Measurements from ENCODE around the gene IRF8.
"Not testable (repeated sequence)": the region's sequence is repeated elsewhere in the genome, so short reads cannot be mapped to it uniquely, and the experiment has no call there.

Gene IRF8

DNA sequence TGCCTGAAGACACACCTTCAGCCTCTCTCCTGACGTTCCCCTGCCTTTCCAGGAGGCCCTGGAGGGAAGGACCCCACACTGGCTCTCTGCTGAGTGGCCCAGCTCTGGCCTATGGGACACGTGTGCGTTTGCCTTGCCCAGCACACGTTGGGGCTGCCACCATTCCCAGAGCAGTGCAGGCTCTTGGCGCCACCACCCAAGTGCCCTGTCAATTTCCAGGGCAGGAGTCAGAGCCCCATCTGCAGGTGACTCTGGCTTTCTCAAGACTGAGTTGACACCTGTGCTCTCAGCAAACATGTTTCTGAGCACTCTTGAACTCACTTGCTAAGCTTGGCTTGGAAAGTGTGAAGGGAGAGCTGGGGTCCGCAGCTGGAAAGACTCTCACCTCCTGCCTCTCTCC lies 4.7 kb upstream of the IRF8 start:
- no peak for DNase-seq (ENCODE audit: low spot score)

DNA sequence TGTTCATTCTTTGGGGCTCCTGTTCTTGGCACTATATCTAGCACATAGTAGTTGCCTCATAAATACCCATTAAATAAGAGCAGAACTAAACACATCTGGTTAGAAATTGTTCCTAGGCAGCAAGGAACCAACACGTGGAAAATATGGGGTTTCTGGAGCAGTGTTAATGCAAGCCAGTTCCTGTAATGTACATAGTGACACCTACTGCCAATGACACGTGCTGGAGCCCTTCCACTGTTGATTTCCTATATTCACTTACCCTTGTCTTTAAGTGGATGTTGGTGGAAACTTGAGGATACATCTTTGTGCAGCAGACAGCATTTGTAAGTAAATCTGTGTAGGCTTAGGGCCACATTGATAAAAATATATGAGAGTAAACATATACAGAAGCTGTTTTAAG lies 1.6 kb upstream of the IRF8 start:
- no peak for DNase-seq (ENCODE audit: low spot score)

DNA sequence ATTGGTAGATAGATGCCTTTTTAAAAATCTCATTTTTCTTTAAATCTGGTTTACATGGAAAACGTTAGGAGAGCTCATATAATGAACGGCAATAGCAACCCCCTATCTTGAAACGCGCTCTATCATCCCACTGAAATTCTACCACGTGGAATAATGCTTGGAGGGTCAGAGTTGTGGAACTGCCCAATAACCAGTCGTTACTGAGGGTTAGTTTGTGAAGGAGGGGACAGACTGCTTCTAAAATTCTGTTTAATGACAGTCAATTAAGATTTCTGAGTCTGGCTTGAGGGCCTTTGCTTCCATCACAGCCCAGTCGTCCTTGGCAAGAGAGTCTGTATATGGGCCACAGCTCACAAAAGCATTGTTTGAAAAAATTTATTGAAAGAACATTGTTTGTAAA lies 482 bp downstream of the IRF8 start:
- no peak for DNase-seq (ENCODE audit: low spot score)

DNA sequence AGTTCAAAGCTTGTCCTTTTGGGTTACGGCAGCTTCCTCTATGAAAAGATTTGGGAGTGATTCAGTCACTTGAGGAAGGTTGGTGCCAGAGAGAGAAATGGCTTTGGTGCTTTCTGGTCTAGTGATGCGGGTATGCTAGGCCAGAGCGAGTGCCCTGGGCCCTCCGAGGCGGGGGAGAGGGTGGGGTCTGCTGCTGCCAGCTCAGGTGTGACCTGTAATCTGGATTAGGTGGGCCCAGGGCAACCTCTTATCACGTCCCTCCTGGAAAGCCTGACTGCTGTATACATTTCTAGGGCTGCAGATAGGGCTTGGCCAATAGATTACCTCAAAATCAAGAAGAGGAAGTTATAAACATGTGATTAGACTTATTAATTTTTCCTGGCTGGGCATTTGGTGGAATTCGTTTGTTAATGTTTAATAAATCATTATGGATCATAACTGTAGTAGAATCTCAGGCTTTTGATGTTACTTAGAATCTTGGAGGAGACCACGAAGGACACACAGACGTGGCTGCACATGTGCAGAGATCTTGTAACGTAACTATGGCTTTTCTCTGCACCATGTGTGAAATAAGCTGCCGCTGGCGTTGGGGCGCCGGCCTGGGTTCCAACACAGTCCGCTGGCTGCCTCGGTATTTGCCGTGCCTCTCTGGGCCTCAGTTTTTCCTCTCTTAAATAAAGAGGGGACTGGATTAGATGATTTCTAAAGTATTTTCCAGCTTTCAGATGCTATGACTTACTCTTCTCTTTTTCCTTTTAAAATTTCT lies 1.2 kb downstream of the IRF8 start:
- DNase-seq (ENCODE audit: low spot score), result no peak

DNA sequence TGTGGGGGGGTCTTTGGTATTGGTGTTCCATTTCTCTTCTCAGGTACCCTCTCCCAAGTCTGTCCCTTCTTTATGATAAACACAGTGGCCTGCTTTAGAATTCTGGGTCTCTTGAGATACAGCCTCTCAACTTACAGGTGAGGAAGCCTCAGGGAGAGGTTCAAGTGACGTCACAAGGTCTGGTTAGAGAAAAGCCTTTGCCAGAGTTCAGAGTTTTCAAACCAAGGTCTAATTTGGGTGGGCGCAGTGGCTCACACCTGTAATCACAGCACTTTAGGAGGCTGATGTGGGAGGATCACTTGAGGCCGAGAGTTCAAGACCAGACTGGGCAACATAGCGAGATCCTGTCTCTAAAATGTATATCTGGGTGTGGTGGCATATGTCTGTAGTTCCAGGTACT lies 2.1 kb downstream of the IRF8 start:
- no peak for DNase-seq (ENCODE audit: low spot score)

DNA sequence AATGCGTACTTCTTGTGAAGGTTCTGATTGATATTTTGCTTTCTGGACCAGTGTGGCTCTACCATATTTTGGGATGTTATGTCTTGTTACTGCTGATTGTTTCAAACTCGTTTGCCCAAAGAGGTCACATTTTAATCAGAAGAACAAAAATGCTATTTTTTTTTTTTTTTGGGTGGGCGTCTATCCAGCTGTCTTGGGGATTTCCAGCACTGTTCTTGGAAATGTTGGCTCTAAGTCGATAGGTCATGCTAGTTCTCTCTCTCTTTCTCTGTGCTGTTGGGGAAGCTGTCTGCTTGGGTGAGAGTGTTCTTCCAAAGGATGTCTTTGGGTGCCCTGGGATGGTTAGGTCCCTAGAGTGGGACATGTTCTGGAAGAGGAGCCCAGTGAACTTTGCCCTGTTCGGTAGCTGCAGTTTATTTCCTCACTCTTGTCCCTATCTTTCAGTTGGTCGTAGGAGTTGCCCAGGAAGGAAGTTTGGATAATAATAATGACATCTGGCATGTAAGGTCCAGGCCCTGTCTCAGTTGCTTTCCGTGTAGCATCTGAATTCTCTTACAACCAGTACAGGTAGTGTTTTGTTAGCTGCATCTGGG lies 2.9 kb downstream of the IRF8 start:
- no peak for DNase-seq (ENCODE audit: low spot score)

DNA sequence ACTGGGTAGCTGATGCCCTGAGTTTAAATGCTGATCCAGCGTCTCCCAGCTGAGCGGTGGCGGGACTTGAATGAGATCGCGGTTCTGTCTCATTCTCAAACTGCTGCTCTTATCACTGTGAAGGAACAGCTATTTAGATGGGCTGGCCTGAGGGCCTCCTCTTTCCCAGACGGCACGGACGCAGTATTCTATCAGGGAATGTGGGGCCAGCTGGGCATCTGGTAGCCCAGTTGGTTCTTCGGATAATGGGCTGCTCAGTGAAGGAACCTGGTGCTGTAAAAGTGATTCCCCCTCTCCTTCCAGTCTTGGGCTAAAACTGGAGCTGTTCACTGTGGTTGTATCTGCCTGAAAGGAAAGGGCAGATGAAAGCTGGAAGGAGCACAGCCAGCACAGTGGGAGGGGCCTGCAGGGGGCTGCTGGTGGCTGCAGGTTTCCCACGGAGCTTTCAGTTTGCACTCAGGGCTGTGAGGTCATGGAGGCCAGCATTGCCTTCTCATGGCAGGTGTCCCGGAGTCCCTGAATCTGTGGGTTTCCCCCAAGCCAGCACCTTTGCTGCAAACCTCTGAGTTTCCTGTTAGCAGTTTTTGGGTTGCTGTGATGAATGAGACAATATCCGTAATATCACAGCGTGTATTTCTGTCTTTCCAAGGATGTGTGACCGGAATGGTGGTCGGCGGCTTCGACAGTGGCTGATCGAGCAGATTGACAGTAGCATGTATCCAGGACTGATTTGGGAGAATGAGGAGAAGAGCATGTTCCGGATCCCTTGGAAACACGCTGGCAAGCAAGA lies 3.6 kb downstream of the IRF8 start:
- no peak for DNase-seq (ENCODE audit: low spot score)

DNA sequence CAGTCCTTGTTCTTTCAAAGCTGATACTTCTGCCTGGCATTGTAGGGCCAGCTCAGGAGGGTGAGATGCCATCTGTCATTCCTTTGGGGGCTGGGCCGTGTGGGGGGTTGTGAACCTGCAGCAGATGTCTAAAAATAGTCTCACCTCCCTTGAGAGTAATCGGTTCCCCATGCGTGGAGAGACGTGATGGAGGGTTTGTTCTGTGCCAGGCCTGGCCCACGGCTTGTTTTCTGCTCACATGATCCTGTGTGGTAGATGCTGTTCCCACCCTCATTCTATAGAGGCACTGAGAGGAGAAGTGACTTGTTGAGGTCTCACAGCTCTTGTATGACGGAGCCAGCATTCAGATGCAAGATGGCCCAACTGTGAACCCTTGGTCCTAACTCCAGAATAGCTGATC lies 4.6 kb downstream of the IRF8 start:
- no peak for DNase-seq (ENCODE audit: low spot score)

DNA sequence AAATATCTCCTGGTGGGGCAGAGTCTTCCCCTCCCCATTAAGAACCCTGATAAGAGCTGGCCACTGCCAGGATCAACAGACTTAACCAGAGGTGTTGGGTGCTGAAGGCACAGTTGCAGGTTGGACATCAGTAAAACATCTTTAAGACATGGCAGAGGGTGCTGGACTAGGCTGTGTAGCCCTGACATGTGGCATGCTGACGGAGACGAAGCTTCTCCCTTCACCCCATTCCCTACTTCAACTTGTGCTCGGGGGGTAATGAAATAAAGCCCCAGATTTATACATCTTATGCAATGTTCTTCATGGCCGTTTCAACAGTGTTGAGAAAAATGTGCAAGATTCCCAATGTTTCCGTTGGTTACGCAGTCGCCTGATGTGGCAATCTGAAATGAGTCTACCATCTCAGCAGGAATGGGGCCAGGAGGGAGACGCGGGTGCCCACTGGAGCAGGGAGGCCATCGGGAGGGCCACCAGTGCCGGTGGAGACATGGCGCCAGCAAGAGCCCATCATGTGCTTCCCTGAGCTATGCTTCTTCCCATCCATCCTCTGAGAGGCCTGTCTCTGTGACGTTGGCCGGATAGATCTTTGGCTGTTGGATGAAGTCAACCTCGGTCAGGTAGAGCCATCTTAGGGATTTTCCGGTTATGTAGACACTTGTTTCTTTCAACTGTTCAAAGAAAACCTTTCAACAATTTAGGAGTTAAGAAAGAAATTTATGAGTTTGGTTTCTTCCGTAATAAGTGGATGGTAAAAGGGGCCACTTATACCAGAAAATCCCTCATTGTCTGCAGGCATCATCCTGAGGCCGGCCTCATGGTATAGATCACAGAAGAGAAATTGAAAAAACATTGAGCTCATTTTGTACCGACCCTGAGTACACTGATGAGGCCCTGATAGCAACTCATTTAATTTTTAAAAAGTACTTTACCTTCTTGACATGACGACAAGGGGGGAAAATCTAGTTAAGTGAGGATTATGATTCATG lies 6.4 kb downstream of the IRF8 start:
- DNase-seq (ENCODE audit: low spot score), result no peak

DNA sequence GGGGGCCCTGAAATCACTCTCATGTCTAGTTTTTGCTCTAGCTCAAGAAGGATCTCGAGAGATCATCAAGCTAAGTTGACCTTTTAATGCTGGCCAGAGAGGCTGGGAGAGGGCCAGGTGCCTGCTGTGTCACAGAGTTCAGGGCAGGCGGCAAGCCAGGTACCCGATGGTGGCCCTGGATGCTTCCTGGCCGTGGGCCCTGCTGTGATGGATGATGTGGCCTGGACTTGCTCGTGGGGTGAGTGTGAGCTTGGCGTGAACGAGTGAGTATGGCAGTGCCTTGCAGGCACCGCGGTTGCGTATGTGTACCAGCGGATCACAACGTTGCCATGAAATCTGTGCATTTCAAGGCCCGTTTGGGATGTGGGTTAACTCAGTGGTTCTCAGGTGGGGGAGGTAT lies 7.4 kb downstream of the IRF8 start:
- no peak for DNase-seq (ENCODE audit: low spot score)

DNA sequence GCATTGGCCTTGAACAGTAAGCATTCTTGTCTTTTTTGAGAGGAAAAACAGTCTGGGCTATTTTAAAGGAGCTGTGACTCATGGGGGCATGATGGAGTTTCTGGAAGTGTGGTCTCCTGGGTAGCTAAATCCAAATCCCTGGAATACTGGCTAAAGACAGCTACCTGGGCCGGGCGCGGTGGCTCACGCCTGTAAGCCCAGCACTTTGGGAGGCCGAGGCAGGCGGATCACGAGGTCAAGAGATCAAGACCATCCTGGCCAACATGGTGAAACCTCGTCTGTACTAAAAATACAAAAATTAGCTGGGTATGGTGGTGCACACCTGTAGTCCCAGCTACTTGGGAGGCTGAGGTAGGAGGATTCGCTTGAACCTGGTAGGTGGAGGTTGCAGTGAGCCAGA lies 8.3 kb downstream of the IRF8 start:
- DNase-seq (ENCODE audit: low spot score), result not testable (repeated sequence)

DNA sequence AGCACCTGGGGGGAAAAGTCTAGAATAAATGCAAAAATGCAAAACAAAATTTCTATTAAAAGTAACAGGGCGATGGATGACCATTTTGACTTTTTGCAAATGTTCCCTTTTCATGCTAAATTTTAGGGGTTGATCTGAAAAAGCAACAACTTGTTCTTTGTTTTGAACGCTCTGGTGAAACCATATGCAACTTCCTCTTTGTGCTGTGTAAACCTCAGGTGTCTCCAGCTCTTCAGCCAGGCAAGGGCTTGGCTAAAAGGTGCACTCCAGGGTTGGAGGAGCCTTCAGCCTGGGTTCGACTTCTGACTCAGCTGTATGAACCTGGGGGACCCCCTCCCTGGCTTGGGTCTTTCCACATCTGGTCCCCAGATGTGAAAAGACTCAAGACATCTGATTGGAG lies 9.5 kb downstream of the IRF8 start:
- DNase-seq (ENCODE audit: low spot score), result no peak

DNA sequence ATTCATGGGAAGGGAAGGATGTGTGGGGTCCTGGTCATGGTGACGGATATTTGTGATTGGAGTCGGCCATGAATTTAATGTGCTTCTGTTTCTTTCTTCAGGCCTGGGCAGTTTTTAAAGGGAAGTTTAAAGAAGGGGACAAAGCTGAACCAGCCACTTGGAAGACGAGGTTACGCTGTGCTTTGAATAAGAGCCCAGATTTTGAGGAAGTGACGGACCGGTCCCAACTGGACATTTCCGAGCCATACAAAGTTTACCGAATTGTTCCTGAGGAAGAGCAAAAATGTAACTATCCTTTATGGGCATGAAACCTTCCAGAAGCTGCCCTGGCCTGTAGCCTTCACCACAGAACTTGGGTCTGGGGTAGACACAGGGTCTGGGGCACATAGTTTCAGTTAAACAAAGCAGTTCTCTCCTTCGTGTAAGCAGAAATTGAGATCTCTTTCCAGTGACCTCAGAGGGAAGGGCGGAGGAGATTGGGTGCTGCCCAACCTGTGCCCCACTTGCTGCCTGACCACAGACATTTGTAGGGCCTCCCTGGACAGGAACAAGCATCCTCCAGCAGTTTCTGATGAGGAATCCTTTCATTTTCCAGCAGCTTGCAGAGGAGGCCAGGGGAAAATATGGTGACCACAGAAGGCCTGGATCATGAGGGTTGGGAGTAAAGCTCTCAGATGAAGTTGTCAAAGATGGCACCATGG lies 10.1 kb downstream of the IRF8 start:
- no peak for DNase-seq (ENCODE audit: low spot score)

DNA sequence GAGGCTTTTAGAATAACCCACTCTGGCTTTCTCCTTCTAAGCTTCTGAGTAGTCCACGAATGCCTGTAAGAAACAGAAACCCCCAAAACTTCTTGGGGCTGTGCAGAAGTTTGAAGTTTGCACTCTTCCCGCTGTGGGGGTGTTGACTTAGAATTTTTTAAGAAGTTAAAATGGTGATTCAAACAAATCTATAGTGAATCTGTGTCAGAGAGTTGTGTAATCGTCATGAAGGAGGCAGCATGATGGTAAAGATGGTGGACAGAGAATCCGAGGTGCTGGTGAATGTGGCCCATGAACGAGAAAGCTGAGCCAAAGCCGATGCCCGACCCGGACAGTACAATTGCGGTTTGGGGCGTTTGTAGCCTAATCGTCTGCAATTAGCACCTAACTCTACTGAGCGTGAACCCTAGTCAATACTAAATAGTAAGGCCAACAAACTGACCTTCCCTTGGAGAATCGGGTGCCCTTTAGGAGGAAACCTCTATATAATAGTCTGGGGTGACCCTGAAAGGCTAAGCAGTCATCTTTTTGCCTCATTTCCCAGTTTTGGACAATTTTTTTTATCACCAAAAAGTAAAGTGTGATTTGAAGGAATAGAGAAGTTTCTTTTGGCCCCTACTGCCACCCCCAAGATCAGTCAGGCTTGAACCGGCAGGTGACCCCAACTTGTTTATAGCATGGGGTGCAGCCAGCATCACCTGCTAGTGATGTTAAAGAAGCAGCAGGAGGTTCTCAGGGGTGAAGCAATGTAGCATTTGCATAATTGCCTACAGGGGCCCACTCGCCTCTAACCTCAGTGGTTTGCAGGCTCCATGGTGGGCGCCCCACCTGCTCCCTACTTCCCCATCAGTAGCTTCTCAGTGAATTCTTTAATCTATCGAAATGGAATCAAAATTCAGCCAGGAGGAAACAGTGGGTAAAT lies 11.2 kb downstream of the IRF8 start:
- no peak for DNase-seq (ENCODE audit: low spot score)

DNA sequence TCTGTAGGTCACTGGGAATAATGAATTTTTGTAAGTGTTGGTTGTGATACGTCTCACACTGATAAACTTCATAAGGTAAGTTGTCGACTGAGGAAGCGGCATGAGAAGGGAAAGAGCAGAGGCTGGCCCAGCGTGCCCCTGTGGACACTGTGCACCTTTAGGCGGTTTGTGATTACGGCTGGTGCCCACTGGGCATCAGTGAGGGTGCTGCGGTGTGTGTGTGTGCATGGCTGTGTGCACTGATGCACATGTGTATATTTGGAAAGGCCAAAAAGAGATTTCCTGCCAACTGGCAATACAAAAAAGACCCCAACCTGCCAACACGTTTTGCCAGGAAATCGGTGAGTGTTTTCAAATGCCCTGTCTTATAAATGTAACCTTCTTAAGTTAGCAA lies 11.9 kb downstream of the IRF8 start:
- no peak for DNase-seq (ENCODE audit: low spot score)

DNA sequence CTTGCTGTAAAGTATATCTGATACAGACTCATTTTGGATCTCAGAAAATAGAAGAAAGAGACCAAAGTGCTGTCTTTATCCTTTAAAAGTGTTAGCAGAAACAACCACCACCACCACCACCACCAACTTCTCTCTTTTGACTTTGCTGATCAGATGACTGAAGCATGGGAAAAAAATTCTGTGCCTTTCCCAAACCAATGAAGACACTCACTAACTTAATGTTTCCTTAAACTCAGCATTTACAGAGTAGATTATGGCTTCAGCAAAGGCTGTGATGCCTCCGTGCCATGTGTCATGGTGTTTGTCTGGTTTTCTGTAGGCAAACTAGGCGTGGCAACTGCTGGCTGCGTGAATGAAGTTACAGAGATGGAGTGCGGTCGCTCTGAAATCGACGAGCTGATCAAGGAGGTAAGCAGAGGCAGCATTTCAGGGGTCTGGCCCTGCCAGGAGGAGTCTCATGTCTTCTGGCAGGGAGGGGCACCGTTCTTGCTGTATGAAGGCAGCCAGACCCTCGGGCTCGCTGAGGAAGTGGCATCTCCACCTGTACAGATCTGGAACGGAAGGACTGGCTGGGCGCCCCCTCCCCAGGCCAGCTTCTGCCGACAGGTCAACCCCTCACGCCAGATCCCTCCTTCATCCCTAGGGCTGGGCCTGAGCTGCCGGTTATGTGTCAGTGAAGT lies 12.4 kb downstream of the IRF8 start:
- DNase-seq (ENCODE audit: low spot score), result no peak

DNA sequence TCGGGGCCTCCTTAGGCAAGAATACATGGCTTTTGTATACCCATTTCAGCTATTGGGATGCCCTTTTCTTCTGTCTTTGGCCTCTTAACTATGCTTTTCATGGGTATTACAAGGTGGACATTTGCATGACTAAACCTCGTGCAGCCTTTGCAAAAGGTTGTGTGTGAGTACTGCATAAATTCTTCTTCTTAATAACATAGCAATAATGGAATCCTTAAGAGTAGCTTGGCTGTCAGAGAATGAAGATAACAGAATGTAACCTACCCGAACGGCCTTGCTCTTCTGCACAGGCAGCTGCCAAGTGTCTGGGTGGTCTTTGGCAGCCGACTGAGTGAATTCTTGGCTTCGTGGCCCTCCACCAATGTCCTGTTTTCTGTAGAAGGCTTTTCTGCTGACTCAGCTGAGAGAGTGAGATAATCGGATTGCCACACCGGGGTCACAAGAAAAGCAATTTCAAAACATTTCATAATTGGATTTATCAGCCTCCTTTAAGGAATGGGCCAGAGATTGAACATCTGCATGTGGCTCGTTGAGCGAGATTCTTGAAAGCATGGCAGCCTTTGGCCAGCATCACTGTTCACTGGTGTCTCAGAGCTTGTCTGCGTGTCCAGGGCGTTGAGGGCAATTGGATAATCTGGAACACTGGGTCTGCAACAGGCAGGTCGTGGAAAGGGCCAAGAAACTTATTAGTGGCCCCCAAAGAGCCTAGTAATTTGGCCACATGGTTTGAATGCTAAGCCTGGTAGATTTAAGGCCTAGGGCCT lies 13.4 kb downstream of the IRF8 start:
- DNase-seq (ENCODE audit: low spot score), result no peak

DNA sequence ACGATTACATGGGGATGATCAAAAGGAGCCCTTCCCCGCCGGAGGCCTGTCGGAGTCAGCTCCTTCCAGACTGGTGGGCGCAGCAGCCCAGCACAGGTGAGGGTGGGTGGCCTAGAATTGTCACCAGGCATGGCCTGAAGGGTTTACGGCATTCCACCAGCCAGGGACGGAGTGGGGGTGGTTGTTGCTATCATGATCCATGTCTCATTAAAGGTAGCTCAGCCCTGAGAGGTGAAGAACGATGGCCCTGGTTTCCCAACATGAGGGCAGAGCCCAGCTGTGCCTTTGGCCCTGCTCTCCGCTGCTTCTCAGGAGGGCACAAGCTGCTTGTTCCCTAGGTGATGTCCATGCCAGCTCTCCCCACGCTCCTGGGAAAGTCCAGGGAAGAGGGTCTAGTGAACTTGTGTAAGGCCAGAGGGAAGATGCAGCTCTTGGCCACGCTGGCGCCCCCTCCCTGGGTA lies 14.2 kb downstream of the IRF8 start:
- DNase-seq (ENCODE audit: low spot score), result no peak
